ENCODE measurements around the gene LRCH1. TPM values are rescaled to one million over a fixed set of nuclear protein-coding genes. Genes with fewer than 3 reads are reported as not detected.

The LRCH1 gene
- total and polyA plus RNA-seq, 2 experiments from 2014 or later, result 4.7 to 5.0 TPM

DNA sequence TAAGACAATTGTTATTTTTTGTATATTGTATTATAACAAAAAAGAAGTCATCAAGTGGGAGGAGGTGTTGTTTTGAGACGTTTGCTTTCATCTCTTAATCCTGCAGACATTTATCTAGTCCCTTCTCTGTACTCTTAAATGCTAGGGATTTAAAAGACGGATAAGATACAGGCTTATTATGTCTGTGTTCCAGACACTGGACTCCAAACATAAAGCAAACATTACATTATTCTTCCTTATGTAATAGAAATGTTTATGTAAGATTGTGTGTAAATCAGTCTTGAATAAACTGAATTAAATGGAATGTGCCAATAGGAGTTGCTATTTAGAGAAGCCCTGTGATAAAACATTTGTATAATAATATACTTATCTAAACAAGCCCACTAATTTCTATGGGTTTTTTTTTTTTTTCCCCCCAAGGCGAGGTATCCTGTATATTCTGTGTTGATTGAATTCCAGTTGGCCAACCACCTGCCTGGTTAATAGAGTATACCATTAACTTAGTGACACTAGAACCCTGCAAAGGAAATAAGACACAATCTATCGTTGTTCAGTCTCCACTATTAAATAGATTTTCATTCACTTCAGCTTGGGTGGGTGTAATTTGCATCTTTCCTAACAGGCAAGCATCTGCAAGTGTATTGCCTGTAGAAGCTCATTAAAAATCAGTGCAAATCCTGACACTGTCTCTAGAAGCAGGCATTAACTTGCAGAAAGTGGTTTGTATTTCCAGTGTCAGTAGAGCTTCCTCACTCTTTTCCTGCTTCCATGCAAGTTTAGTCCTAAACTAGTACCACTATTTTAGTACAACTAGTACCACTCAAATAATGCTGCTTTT is 69.0 kb downstream of the LRCH1 start:
- H3K4me2 ChIP-seq (ENCODE audit: unreplicated experiment), result peak overlapping the region; percentile 58
- WGBS, 2 experiments (ENCODE audit: low coverage in 1 of 2, low lambda C conversion rate in 2 of 2, missing lambda C conversion rate in 2 of 2), result 65 to 68% methylated on average over 4 of the region's 4 CpGs
- H3K27me3 ChIP-seq (replicated peaks; ENCODE audit: insufficient read depth), result no peaks in the 10 kb centered on the region
- peaks cover 17% of the 10 kb centered on the region for H3K4me1 ChIP-seq (ENCODE audit: insufficient read depth)
- no peak for DNase-seq
- TF ChIP-seq EZH2 (IDR thresholded peaks at IDR 0.05; ENCODE audit: insufficient read depth, poor library complexity, severe bottlenecking), result no peak
- no peak for TF ChIP-seq EZH2phosphoT487 (IDR thresholded peaks at IDR 0.05; ENCODE audit: insufficient read depth, low read depth)
- H4K20me1 ChIP-seq (ENCODE audit: insufficient read depth), result peaks cover 2% of the 10 kb centered on the region; the same call in 1 of the 2 replicates
- H3F3A ChIP-seq (ENCODE audit: insufficient read depth), result peaks cover 8% of the 10 kb centered on the region; the same call in 1 of the 2 replicates
- no peaks in the 10 kb centered on the region for H3K36me3 ChIP-seq (ENCODE audit: low read depth)
- H3K9me3 ChIP-seq (ENCODE audit: low read depth), result no peaks in the 10 kb centered on the region
- peak overlapping the region; percentile 39 for H3K9ac ChIP-seq
- peak overlapping the region; percentile 38; the same call in 1 of the 2 replicates for H2AFZ ChIP-seq
- in situ Hi-C loops (cut with MboI), result no loop called here
- H3K4me3 ChIP-seq, result peak overlapping the region; percentile 32; the same call in 1 of the 2 replicates
- H3K79me2 ChIP-seq (ENCODE audit: insufficient read depth), result peaks cover 96% of the 10 kb centered on the region
- no peaks in the 10 kb centered on the region for H3K9me2 ChIP-seq (ENCODE audit: insufficient read depth)
- peak overlapping the region; percentile 45 for H3K27ac ChIP-seq

GRCh38 chr13:46622630-46623256 is 69.8 kb downstream of the LRCH1 start:
- Histone ChIP-seq H3K79me2 (ENCODE audit: insufficient read depth) (peaks cover 95% of the 10 kb centered on the region), H3K4me3 (peak overlapping the region; percentile 32; the same call in 1 of the 2 replicates), H3K27ac (peak overlapping the region; percentile 45)

DNA sequence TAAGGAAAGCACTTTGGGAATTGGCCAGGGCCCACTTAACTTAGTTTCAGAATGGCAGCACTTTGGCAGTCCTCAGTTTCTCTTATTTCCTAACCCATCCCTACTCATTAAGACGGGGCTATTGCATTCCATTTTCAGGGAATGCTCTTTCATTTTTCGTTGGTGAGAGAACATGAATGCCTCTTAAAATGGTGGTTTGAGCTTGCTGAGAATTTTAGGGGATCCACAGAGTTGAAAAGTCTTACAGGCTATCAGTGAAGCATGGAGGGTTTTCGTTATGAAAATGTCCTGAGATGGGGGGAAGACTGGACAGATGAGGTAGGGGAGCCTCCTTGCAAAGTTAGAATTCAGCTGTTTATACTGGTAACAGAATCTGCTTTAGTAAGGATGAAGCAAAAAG is 71.4 kb downstream of the LRCH1 start:
- no peak for DNase-seq
- Histone ChIP-seq H3F3A (ENCODE audit: insufficient read depth) (peaks cover 8% of the 10 kb centered on the region; the same call in 1 of the 2 replicates), H3K27ac (no peak overlapping the region), H3K9ac (no peak overlapping the region), H3K79me2 (ENCODE audit: insufficient read depth) (peaks cover 95% of the 10 kb centered on the region), H3K36me3 (ENCODE audit: low read depth) (no peaks in the 10 kb centered on the region), H3K4me1 (ENCODE audit: insufficient read depth) (peaks cover 9% of the 10 kb centered on the region), H3K4me3 (no peak overlapping the region), H2AFZ (no peak overlapping the region), H3K9me3 (ENCODE audit: low read depth) (no peaks in the 10 kb centered on the region), H4K20me1 (ENCODE audit: insufficient read depth) (0 out of 2 replicates have a peak, but pooled peaks cover 2% of the 10 kb centered on the region), H3K4me2 (ENCODE audit: unreplicated experiment) (no peak overlapping the region), H3K27me3 (replicated peaks; ENCODE audit: insufficient read depth) (no peaks in the 10 kb centered on the region), H3K9me2 (ENCODE audit: insufficient read depth) (no peaks in the 10 kb centered on the region)
- in situ Hi-C loops (cut with MboI), result no loop called here
- 93 to 95% methylated on average over 3 of the region's 3 CpGs for WGBS, 2 experiments (ENCODE audit: low coverage in 1 of 2, low lambda C conversion rate in 2 of 2, missing lambda C conversion rate in 2 of 2)
- no peak for TF ChIP-seq EZH2 (IDR thresholded peaks at IDR 0.05; ENCODE audit: insufficient read depth, poor library complexity, severe bottlenecking)
- no peak for TF ChIP-seq EZH2phosphoT487 (IDR thresholded peaks at IDR 0.05; ENCODE audit: insufficient read depth, low read depth)

More at GRCh38 chr13:46622630-46623256, 69.8 kb downstream of the LRCH1 start:
- H3K27me3 ChIP-seq (replicated peaks; ENCODE audit: insufficient read depth), result no peaks in the 10 kb centered on the region
- 3 to 6% methylated on average over 4 of the region's 4 CpGs for WGBS, 2 experiments (ENCODE audit: low coverage in 1 of 2, low lambda C conversion rate in 2 of 2, missing lambda C conversion rate in 2 of 2)
- no peaks in the 10 kb centered on the region for H3K9me3 ChIP-seq (ENCODE audit: low read depth)
- H3K4me2 ChIP-seq (ENCODE audit: unreplicated experiment), result peak overlapping the region; percentile 58
- H3K36me3 ChIP-seq (ENCODE audit: low read depth), result no peaks in the 10 kb centered on the region
- peaks cover 8% of the 10 kb centered on the region; the same call in 1 of the 2 replicates for H3F3A ChIP-seq (ENCODE audit: insufficient read depth)
- H2AFZ ChIP-seq, result peak overlapping the region; percentile 38
- TF ChIP-seq EZH2 (IDR thresholded peaks at IDR 0.05; ENCODE audit: insufficient read depth, poor library complexity, severe bottlenecking), result no peak
- TF ChIP-seq EZH2phosphoT487 (IDR thresholded peaks at IDR 0.05; ENCODE audit: insufficient read depth, low read depth), result no peak
- peak; percentile 94 for DNase-seq
- H3K9me2 ChIP-seq (ENCODE audit: insufficient read depth), result no peaks in the 10 kb centered on the region
- in situ Hi-C loops (cut with MboI), result no loop called here
- peaks cover 10% of the 10 kb centered on the region for H3K4me1 ChIP-seq (ENCODE audit: insufficient read depth)
- peak overlapping the region; percentile 39 for H3K9ac ChIP-seq
- peaks cover 2% of the 10 kb centered on the region; the same call in 1 of the 2 replicates for H4K20me1 ChIP-seq (ENCODE audit: insufficient read depth)

DNA sequence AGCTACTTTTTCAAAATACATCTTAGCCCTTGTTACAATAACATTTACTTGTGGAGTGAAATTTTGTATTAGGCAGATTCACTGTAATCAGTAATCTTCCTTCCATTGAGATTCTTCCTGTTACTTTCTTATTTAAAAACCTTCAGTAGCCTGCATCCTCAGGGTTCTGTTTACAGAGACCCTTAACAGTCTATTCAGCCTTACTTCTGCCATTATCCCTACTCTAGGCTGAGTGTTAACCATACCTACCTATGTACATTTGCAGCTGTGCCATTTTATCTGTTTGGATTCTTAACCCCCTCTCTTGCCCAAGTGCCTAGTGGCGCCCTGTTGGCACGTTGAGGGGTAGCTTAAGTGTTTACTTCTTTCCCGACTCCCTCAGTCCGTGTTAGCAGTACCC is 71.9 kb downstream of the LRCH1 start:
- H3K36me3 ChIP-seq (ENCODE audit: low read depth), result no peaks in the 10 kb centered on the region
- in situ Hi-C loops (cut with MboI), result no loop called here
- H4K20me1 ChIP-seq (ENCODE audit: insufficient read depth), result 0 out of 2 replicates have a peak, but pooled peaks cover 2% of the 10 kb centered on the region

More for the DNA sequence above, 71.9 kb downstream of the LRCH1 start:
- TF ChIP-seq EZH2phosphoT487 (IDR thresholded peaks at IDR 0.05; ENCODE audit: insufficient read depth, low read depth) (no peak), EZH2 (IDR thresholded peaks at IDR 0.05; ENCODE audit: insufficient read depth, poor library complexity, severe bottlenecking) (no peak)
- WGBS, 2 experiments (ENCODE audit: low coverage in 1 of 2, low lambda C conversion rate in 2 of 2, missing lambda C conversion rate in 2 of 2), result 89 to 93% methylated on average over 4 of the region's 4 CpGs
- peaks cover 95% of the 10 kb centered on the region for H3K79me2 ChIP-seq (ENCODE audit: insufficient read depth)
- no peak overlapping the region for H3K27ac ChIP-seq
- H3K27me3 ChIP-seq (replicated peaks; ENCODE audit: insufficient read depth), result no peaks in the 10 kb centered on the region
- H3K9me2 ChIP-seq (ENCODE audit: insufficient read depth), result no peaks in the 10 kb centered on the region
- no peak for DNase-seq
- H3K4me2 ChIP-seq (ENCODE audit: unreplicated experiment), result no peak overlapping the region
- H2AFZ ChIP-seq, result no peak overlapping the region
- H3K4me3 ChIP-seq, result no peak overlapping the region
- peaks cover 8% of the 10 kb centered on the region; the same call in 1 of the 2 replicates for H3F3A ChIP-seq (ENCODE audit: insufficient read depth)
- no peak overlapping the region for H3K9ac ChIP-seq
- peaks cover 9% of the 10 kb centered on the region for H3K4me1 ChIP-seq (ENCODE audit: insufficient read depth)
- no peaks in the 10 kb centered on the region for H3K9me3 ChIP-seq (ENCODE audit: low read depth)
